GM12892 (cell line): ENCODE data around the gene DMTF1.

Experiments used
- POLR2A ChIP-seq: IDR thresholded peaks from 2 replicates; pipeline ENCODE4 v1.6.1; 2011; ENCODE audit warnings: low read depth, low read length, control low read depth
- POLR2AphosphoS5 ChIP-seq: IDR thresholded peaks from 2 replicates; pipeline ENCODE4 v1.6.1; 2011; ENCODE audit warnings: low read depth, low read length, control low read depth

DNA sequence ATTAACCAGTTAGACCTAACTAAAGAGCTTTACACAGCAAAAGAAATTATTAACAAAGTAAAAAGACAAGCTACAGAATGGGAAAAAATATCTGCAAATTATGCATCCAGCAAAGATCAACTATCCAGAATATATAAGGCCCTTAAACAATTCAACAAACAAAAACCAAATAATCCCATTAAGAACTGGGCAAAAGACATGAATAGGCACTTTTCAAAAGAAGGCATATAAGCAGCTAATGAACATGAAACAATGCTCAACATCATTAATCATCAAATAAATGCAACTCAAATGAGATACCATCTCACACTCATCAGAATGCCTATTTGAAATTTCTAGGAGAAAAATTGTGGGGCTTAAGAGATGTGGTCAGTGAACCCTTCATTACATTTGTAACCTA is 15.0 kb upstream of the DMTF1 start:
- no peak for TF ChIP-seq POLR2A
- no peak for TF ChIP-seq POLR2AphosphoS5
